ENCODE measurements around the gene LRATD1. TPM values are rescaled to one million over a fixed set of nuclear protein-coding genes. Genes with fewer than 3 reads are reported as not detected.

LRATD1 gene
- total and polyA plus RNA-seq, 9 of the 15 experiments (the other 6 are each of a cell fraction or from before 2014, with no cell fraction given) = 0.36 to 6.5 (median 2.8) TPM

DNA sequence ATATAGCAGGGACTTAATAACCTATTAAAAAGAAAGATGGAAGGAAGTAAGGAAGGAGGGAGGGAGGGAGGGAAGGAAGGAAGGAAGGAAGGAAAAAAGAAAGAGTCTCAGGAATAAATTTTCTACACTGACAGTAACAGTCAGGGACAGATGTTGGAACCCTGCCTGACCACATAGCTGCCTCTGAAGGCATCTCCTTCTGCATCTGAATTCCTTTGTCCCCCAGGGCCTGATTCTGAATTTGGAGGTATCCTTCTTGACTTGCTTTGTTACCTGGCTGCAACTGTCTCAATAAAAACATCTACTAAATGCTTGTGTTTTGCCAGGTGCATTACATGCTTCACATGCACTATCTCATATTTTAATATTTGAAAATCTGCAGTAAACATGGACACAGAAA, 17.4 kb upstream of the LRATD1 start:
- Histone ChIP-seq H2AFZ (ENCODE audit: low read depth, low read length) (no peak overlapping the region), H3K9me3 (replicated peaks; ENCODE audit: control insufficient read depth, insufficient read depth, low read depth, low read length) (no peaks in the 10 kb centered on the region), H3K9me1 (ENCODE audit: control insufficient read depth, insufficient read depth, low read length) (no peaks in the 10 kb centered on the region), H4K20me1 (replicated peaks; ENCODE audit: control insufficient read depth, insufficient read depth, low read length) (no peaks in the 10 kb centered on the region), H3K36me3 (ENCODE audit: control insufficient read depth, insufficient read depth, low read length) (no peaks in the 10 kb centered on the region), H3K4me3 (no peak overlapping the region), H3K79me2 (ENCODE audit: control insufficient read depth, insufficient read depth, low read length) (no peaks in the 10 kb centered on the region), H3K4me2 (ENCODE audit: insufficient read depth, low read length) (no peak overlapping the region), H3K9ac (ENCODE audit: insufficient read depth in 1 of 2, low read depth in 2 of 2, low read length in 2 of 2) (no peak overlapping the region), H3K4me1 (replicated peaks in 1 of 2; ENCODE audit: control insufficient read depth in 2 of 2, insufficient read depth in 2 of 2, low read length in 2 of 2) (no peaks in the 10 kb centered on the region), H3K27me3 (ENCODE audit: control insufficient read depth in 2 of 2, insufficient read depth in 2 of 2, low read length in 2 of 2) (no peaks in the 10 kb centered on the region), H3K27ac (ENCODE audit: extremely low read depth, low read depth, low read length) (no peak overlapping the region)
- ATAC-seq (no peak), DNase-seq (ENCODE audit: extremely low read depth in 1 of 4, low spot score in 3 of 4) (no peak), FAIRE-seq (no peak)
- ChIA-PET CTCF (ENCODE audit: low intra/inter-chr PET ratio) (no interaction called here), POLR2A (no interaction called here)
- intact Hi-C loops (cut with micrococcal nuclease) (no loop called here), in situ Hi-C loops (cut with MboI) (no loop called here)
- TF ChIP-seq NCOA4 (IDR thresholded peaks at IDR 0.05; ENCODE audit: partially characterized antibody) (no peak), ZNF764 (CRISPR knock-in tag; IDR thresholded peaks at IDR 0.05; ENCODE audit: low read depth) (no peak), RB1 (IDR thresholded peaks at IDR 0.05; ENCODE audit: low read depth) (no peak), LCOR (CRISPR knock-in tag; IDR thresholded peaks at IDR 0.05) (no peak), KDM4B (IDR thresholded peaks at IDR 0.05; ENCODE audit: borderline replicate concordance in 2 of 2, low read depth in 1 of 2) (no peak), HDAC1 (IDR thresholded peaks at IDR 0.05) (no peak), ZNF3 (CRISPR knock-in tag; IDR thresholded peaks at IDR 0.05) (no peak), C11orf30 (IDR thresholded peaks at IDR 0.05; ENCODE audit: low read depth) (no peak), ZNF717 (CRISPR knock-in tag; IDR thresholded peaks at IDR 0.05) (no peak), MIER1 (IDR thresholded peaks at IDR 0.05; ENCODE audit: low read depth) (no peak), MED1 (CRISPR knock-in tag; IDR thresholded peaks at IDR 0.05; ENCODE audit: borderline replicate concordance) (no peak), FOS (IDR thresholded peaks at IDR 0.05; ENCODE audit: extremely low read depth, insufficient read length) (no peak), BACH1 (tag; IDR thresholded peaks at IDR 0.05) (no peak)
- TF ChIP-seq, protein P1, sequence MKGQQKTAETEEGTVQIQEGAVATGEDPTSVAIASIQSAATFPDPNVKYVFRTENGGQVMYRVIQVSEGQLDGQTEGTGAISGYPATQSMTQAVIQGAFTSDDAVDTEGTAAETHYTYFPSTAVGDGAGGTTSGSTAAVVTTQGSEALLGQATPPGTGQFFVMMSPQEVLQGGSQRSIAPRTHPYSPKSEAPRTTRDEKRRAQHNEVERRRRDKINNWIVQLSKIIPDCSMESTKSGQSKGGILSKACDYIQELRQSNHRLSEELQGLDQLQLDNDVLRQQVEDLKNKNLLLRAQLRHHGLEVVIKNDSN (CRISPR knock-in tag; IDR thresholded peaks at IDR 0.05) = no peak
- TF ChIP-seq, protein P2, sequence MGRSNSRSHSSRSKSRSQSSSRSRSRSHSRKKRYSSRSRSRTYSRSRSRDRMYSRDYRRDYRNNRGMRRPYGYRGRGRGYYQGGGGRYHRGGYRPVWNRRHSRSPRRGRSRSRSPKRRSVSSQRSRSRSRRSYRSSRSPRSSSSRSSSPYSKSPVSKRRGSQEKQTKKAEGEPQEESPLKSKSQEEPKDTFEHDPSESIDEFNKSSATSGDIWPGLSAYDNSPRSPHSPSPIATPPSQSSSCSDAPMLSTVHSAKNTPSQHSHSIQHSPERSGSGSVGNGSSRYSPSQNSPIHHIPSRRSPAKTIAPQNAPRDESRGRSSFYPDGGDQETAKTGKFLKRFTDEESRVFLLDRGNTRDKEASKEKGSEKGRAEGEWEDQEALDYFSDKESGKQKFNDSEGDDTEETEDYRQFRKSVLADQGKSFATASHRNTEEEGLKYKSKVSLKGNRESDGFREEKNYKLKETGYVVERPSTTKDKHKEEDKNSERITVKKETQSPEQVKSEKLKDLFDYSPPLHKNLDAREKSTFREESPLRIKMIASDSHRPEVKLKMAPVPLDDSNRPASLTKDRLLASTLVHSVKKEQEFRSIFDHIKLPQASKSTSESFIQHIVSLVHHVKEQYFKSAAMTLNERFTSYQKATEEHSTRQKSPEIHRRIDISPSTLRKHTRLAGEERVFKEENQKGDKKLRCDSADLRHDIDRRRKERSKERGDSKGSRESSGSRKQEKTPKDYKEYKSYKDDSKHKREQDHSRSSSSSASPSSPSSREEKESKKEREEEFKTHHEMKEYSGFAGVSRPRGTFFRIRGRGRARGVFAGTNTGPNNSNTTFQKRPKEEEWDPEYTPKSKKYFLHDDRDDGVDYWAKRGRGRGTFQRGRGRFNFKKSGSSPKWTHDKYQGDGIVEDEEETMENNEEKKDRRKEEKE (IDR thresholded peaks at IDR 0.05; ENCODE audit: borderline replicate concordance in 1 of 2, control insufficient read depth in 1 of 2, low read depth in 2 of 2, low read length in 1 of 2) = no peak
- BruUV-seq (replicated peaks) = no TSS peak

Measured in K562 (cell line).